VCaP (cell line): Measurements from ENCODE around the gene SLC6A17.

Experiments used
- H3K27ac ChIP-seq: fragments of 450-650 bp; 2 replicates; pipeline ENCODE4 v1.5.1; 2017
- TF ChIP-seq, protein P1 (sequence below): fragments of 450-650 bp; conservative IDR thresholded peaks from 2 replicates; pipeline ENCODE4 v1.5.1; 2017; ENCODE audit warnings: mild to moderate bottlenecking, moderate library complexity

The SLC6A17 gene

DNA sequence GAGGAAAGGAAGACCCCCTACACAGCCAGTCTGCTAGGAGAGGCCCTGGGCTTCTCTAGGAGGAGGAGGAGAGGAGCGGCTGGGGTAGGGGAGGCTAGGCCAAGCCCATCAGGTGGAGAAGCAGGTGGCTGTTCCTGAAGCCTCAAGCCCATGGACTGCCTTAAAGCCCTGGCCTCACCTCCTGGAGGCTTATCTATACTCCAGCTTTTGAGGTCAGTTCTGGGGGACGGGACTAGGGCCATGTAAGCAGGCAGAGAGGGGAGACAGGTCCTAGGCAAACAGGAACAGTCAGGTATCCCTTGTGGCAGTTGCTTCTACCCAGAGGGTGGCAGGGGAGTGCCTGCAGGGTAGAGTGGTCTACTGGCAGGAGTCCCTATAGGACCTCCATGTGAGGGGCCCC is 100.5 kb downstream of the SLC6A17 start:
- no peak overlapping the region for H3K27ac ChIP-seq
- TF ChIP-seq, protein P1, sequence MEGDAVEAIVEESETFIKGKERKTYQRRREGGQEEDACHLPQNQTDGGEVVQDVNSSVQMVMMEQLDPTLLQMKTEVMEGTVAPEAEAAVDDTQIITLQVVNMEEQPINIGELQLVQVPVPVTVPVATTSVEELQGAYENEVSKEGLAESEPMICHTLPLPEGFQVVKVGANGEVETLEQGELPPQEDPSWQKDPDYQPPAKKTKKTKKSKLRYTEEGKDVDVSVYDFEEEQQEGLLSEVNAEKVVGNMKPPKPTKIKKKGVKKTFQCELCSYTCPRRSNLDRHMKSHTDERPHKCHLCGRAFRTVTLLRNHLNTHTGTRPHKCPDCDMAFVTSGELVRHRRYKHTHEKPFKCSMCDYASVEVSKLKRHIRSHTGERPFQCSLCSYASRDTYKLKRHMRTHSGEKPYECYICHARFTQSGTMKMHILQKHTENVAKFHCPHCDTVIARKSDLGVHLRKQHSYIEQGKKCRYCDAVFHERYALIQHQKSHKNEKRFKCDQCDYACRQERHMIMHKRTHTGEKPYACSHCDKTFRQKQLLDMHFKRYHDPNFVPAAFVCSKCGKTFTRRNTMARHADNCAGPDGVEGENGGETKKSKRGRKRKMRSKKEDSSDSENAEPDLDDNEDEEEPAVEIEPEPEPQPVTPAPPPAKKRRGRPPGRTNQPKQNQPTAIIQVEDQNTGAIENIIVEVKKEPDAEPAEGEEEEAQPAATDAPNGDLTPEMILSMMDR, result no peak
